Transverse colon (tissue), 4 donors: ENCODE results near the gene ZNF821. TPM values are rescaled to one million over a fixed set of nuclear protein-coding genes. Genes with fewer than 3 reads are reported as not detected.
A peak's percentile ranks its signal among the peaks of the same experiment; 100 is the strongest.
"Not testable (repeated sequence)": the region's sequence is repeated elsewhere in the genome, so short reads cannot be mapped to it uniquely, and the experiment has no call there.

Experiments used
- DNase-seq: peaks from one replicate; pipeline ENCODE4 v3.0.0-alpha.2; 2019
- H3K27ac ChIP-seq, 4 donors: fragments of 200-600 bp; sonication (generic); 2 replicates each; pipeline ENCODE4 v1.5.1; 2016 to 2018; ENCODE audit warnings: inconsistent platforms in 4 of 4
- H3K27me3 ChIP-seq: fragments of 200-600 bp; sonication (generic); 2 replicates; pipeline ENCODE4 v1.5.1; 2017; ENCODE audit warnings: inconsistent platforms
- H3K36me3 ChIP-seq, 4 donors: fragments of 200-600 bp; sonication (generic); 2 replicates each; pipeline ENCODE4 v1.5.1; 2017 to 2019; ENCODE audit warnings: inconsistent platforms in 4 of 4
- H3K4me1 ChIP-seq, 4 donors: fragments of 200-600 bp; sonication (generic); 2 replicates each; pipeline ENCODE4 v1.5.1; 2017 to 2020; ENCODE audit warnings: inconsistent platforms in 4 of 4
- H3K4me3 ChIP-seq, 4 donors: fragments of 200-600 bp; sonication (generic); 1 replicate in 1 of 4; 2 replicates in 3 of 4; pipeline versions ENCODE4 v1.5.1 to v1.6.1; 2017 to 2019; ENCODE audit warnings: inconsistent platforms in 4 of 4
- H3K9me3 ChIP-seq, 2 donors: fragments of 200-600 bp; sonication (generic); 2 replicates each; pipeline ENCODE4 v1.5.1; 2017 to 2019; ENCODE audit warnings: inconsistent platforms in 2 of 2
- EP300 ChIP-seq: sonication (generic); formaldehyde crosslinking; IDR thresholded peaks from one replicate; pipeline ENCODE4 v1.6.1; 2017; ENCODE audit warnings: antibody characterized with exemption, low read depth
- POLR2A ChIP-seq: fragments of 450-650 bp; IDR thresholded peaks from one replicate; pipeline ENCODE4 v1.6.1; 2016; ENCODE audit warnings: antibody characterized with exemption, mild to moderate bottlenecking, moderate library complexity
- POLR2AphosphoS5 ChIP-seq, 3 donors: sonication (generic); formaldehyde crosslinking; IDR thresholded peaks; one replicate each; pipeline ENCODE4 v1.6.1; 2016; ENCODE audit warnings: antibody characterized with exemption in 3 of 3
- WGBS, 2 donors: methylation state at CpG; one replicate each; pipeline ENCODE4 v1.1.5; 2018; ENCODE audit warnings: low coverage in 1 of 2; 5-methylcytosine and 5-hydroxymethylcytosine counted together
- in situ Hi-C, 4 donors: fragments of 200-750 bp; cut with MboI; loops; one replicate each; pipeline versions ENCODE4 v1.15.0 to v1.15.1; 2017; ENCODE audit warnings: low sequenced_read_pairs in 3 of 4, low pct_ligation_motif_present in 1 of 4, low pct_unique_long_range_greater_than_20kb in 1 of 4
- intact Hi-C: fragments of 100-400 bp; cut with DNase I; formaldehyde crosslinking; loops from one replicate; pipeline ENCODE4 v1.15.1; 2023; ENCODE audit warnings: low total_unique reads
- total RNA-seq, 4 donors: library from RNA; depleted of rRNA; stranded (reverse); fragments of >200 nt; gene quantifications; one replicate each; pipeline ENCODE4 v1.1.0, GENCODE V29; 2016
- TF ChIP-seq, protein P1 (sequence below), 5 experiments: fragments of 200-600 bp in 3 of 5; fragments of 450-650 bp in 2 of 5; sonication (generic) in 3 of 5; IDR thresholded peaks; 1 replicate in 2 of 5; 2 replicates in 3 of 5; pipeline ENCODE4 v1.5.1; 2016 to 2017; ENCODE audit warnings: antibody characterized with exemption in 5 of 5, inconsistent platforms in 3 of 5, mild to moderate bottlenecking in 2 of 5, moderate library complexity in 1 of 5

The ZNF821 gene
- total RNA-seq, 4 donors from 2014 or later = 9.4 to 31.6 (median 13.6) TPM

GRCh38 chr16:71915350-71915749 is 31.4 kb upstream of the ZNF821 start:
- no peak overlapping the region for H3K27ac ChIP-seq
- peaks cover 0 to 43% (median 8%) of the 10 kb centered on the region in 4 donors for H3K36me3 ChIP-seq
- 93% methylated on average over 2 of the region's 2 CpGs; no CpG with 5 or more reads in 1 of the 2 donors for WGBS, 2 donors
- H3K4me3 ChIP-seq = no peak overlapping the region
- TF ChIP-seq, protein P1, sequence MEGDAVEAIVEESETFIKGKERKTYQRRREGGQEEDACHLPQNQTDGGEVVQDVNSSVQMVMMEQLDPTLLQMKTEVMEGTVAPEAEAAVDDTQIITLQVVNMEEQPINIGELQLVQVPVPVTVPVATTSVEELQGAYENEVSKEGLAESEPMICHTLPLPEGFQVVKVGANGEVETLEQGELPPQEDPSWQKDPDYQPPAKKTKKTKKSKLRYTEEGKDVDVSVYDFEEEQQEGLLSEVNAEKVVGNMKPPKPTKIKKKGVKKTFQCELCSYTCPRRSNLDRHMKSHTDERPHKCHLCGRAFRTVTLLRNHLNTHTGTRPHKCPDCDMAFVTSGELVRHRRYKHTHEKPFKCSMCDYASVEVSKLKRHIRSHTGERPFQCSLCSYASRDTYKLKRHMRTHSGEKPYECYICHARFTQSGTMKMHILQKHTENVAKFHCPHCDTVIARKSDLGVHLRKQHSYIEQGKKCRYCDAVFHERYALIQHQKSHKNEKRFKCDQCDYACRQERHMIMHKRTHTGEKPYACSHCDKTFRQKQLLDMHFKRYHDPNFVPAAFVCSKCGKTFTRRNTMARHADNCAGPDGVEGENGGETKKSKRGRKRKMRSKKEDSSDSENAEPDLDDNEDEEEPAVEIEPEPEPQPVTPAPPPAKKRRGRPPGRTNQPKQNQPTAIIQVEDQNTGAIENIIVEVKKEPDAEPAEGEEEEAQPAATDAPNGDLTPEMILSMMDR (IDR thresholded peaks at IDR 0.05) = no peak
- TF ChIP-seq POLR2A = no peak
- TF ChIP-seq POLR2AphosphoS5 (IDR thresholded peaks at IDR 0.05) = no peak
- TF ChIP-seq EP300 = no peak
- in situ Hi-C loops (no loop called here), intact Hi-C loops (no loop called here)
- DNase-seq = no peak
- H3K27me3 ChIP-seq = no peaks in the 10 kb centered on the region
- peaks cover 0 to 64% (median 15%) of the 10 kb centered on the region in 4 donors for H3K4me1 ChIP-seq
- H3K9me3 ChIP-seq = no peaks in the 10 kb centered on the region

GRCh38 chr16:71914802-71915201 is 30.8 kb upstream of the ZNF821 start:
- Histone ChIP-seq H3K27ac (no peak overlapping the region), H3K27me3 (no peaks in the 10 kb centered on the region), H3K36me3 (peaks cover 0 to 37% (median 6%) of the 10 kb centered on the region in 4 donors), H3K4me1 (peaks cover 0 to 69% (median 15%) of the 10 kb centered on the region in 4 donors), H3K9me3 (no peaks in the 10 kb centered on the region), H3K4me3 (no peak overlapping the region)
- TF ChIP-seq POLR2AphosphoS5 (IDR thresholded peaks at IDR 0.05) (no peak), POLR2A (no peak), EP300 (no peak)
- TF ChIP-seq, protein P1 (IDR thresholded peaks at IDR 0.05) = no peak
- intact Hi-C loops = no loop called here
- 60% methylated on average over 2 of the region's 2 CpGs; no CpG with 5 or more reads in 1 of the 2 donors for WGBS, 2 donors
- in situ Hi-C loops = no loop called here
- no peak for DNase-seq

GRCh38 chr16:71912534-71913275 is 28.7 kb upstream of the ZNF821 start:
- in situ Hi-C loops (no loop called here), intact Hi-C loops (no loop called here)
- TF ChIP-seq EP300 = no peak
- TF ChIP-seq, protein P1 (IDR thresholded peaks at IDR 0.05) = no peak
- WGBS, 2 donors = 78 to 79% methylated on average over 6 of the region's 6 CpGs
- peaks cover 0 to 16% (median 2%) of the 10 kb centered on the region in 4 donors for H3K36me3 ChIP-seq
- no peaks in the 10 kb centered on the region for H3K27me3 ChIP-seq
- no peaks in the 10 kb centered on the region for H3K9me3 ChIP-seq
- no peak overlapping the region for H3K27ac ChIP-seq
- H3K4me1 ChIP-seq = peaks cover 2 to 77% (median 15%) of the 10 kb centered on the region in 4 donors
- no peak overlapping the region for H3K4me3 ChIP-seq
- no peak for DNase-seq

DNA sequence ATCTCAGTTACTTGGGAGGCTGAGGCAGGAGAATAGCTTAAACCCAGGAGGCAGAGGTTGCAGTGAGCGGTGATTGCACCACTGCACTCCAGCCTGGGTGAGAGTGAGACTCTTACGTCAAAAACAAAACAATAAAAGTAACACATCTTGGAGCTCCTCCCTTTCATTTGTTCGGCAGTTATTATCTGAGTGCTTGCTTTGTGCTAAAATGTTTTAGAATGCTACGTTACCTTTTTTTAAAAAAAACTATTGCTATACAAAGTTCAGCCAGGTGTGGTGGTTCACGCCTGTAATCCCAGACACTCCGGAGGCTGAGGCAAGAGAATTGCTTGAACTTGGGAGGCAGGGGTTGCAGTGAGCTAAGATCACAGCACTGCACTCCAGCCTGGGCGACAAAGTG is 27.1 kb upstream of the ZNF821 start:
- TF ChIP-seq, protein P1 (IDR thresholded peaks at IDR 0.05) = no peak
- TF ChIP-seq POLR2AphosphoS5 (IDR thresholded peaks at IDR 0.05) (no peak), EP300 (no peak), POLR2A (no peak)
- no peak overlapping the region for H3K4me3 ChIP-seq
- peaks cover 0 to 2% (median 0%) of the 10 kb centered on the region in 4 donors for H3K36me3 ChIP-seq
- no peaks in the 10 kb centered on the region for H3K27me3 ChIP-seq
- peaks cover 2 to 68% (median 12%) of the 10 kb centered on the region in 4 donors for H3K4me1 ChIP-seq
- DNase-seq = peak; percentile 27
- in situ Hi-C loops (no loop called here), intact Hi-C loops (no loop called here)
- WGBS, 2 donors = 65 to 71% methylated on average over 6 to 7 of the region's 7 CpGs
- no peaks in the 10 kb centered on the region for H3K9me3 ChIP-seq
- peak overlapping the region in 2 of 4 donors; percentile 24 to 31 for H3K27ac ChIP-seq

- H3K9me3 ChIP-seq, H3K4me3 ChIP-seq, intact Hi-C loops, H3K27ac ChIP-seq, H3K27me3 ChIP-seq, H3K36me3 ChIP-seq, in situ Hi-C loops, DNase-seq: not testable (repeated sequence)
- 66 to 82% methylated on average over 5 to 6 of the region's 6 CpGs for WGBS, 2 donors
- H3K4me1 ChIP-seq = peaks cover 7 to 63% (median 12%) of the 10 kb centered on the region in 4 donors
Measured at GRCh38 chr16:71905765-71906164, 21.8 kb upstream of the ZNF821 start.
